Activated B cell treated with CpG ODN at 0.5 μM for 24 hours (primary cell): ENCODE data around the gene CPNE4. TPM values are rescaled to one million over a fixed set of nuclear protein-coding genes. Genes with fewer than 3 reads are reported as not detected.

Experiments used
- ATAC-seq: fragments of 200-7000 bp; cut with Tn5 transposase; one replicate; pipeline ENCODE4 v1.10.0; 2021; ENCODE audit warnings: low read depth, mild to moderate bottlenecking, moderate library complexity
- CTCF ChIA-PET: fragments of 350-600 bp; sonication (Branson Sonifier 250); formaldehyde crosslinking; loops from one replicate; lab custom pipeline; 2021; ENCODE audit warnings: antibody characterized with exemption; lab: Charles Lee
- POLR2A ChIA-PET: fragments of 350-600 bp; sonication (Branson Sonifier 250); formaldehyde crosslinking; loops from one replicate; lab custom pipeline; 2021; ENCODE audit warnings: antibody characterized with exemption; lab: Charles Lee
- DNase-seq: peaks from one replicate; pipeline ENCODE4 v3.0.0; 2022
- H3K27ac Mint-ChIP-seq: one replicate; pipeline ENCODE4 v1.8.0; 2020; ENCODE audit warnings: mixed read lengths
- H3K27me3 Mint-ChIP-seq: one replicate; pipeline ENCODE4 v1.8.0; 2021; ENCODE audit warnings: mixed read lengths
- H3K36me3 Mint-ChIP-seq: one replicate; pipeline ENCODE4 v1.8.0; 2021; ENCODE audit warnings: low read depth, mixed read lengths
- H3K4me1 Mint-ChIP-seq: one replicate; pipeline ENCODE4 v1.8.0; 2021; ENCODE audit warnings: mixed read lengths
- H3K4me3 Mint-ChIP-seq: one replicate; pipeline ENCODE4 v1.8.0; 2020; ENCODE audit warnings: mild to moderate bottlenecking, mixed read lengths
- H3K9me3 Mint-ChIP-seq: one replicate; pipeline ENCODE4 v1.8.0; 2020; ENCODE audit warnings: mixed read lengths
- CTCF ChIP-seq: fragments of 200-600 bp; IDR thresholded peaks from one replicate; pipeline ENCODE4 v1.8.0; 2022; ENCODE audit warnings: antibody characterized with exemption, mild to moderate bottlenecking
- intact Hi-C: fragments of 100-400 bp; cut with micrococcal nuclease; formaldehyde crosslinking; loops from one replicate; pipeline ENCODE4 v1.15.1; 2024
- total RNA-seq: library from RNA; stranded (reverse); gene quantifications from 2 replicates; pipeline ENCODE4 v1.2.3, GENCODE V29; 2022

CPNE4 gene
- total RNA-seq, 1 donor from 2014 or later = not detected

GRCh38 chr3:131716943-131717342 is 317.9 kb downstream of the CPNE4 start:
- intact Hi-C loops = no loop called here
- Mint-ChIP-seq H3K9me3 (no peaks in the 10 kb centered on the region), H3K36me3 (no peaks in the 10 kb centered on the region), H3K27me3 (no peaks in the 10 kb centered on the region), H3K4me1 (no peaks in the 10 kb centered on the region), H3K27ac (no peak overlapping the region), H3K4me3 (no peak overlapping the region)
- no peak for ATAC-seq
- no peak for DNase-seq
- CTCF ChIA-PET = interaction anchor here (0.7 kb wide), 1 partner anchor 311 kb away, joined by 3 read pairs; no protein-coding TSS in a partner anchor
- TF ChIP-seq CTCF = no peak
- POLR2A ChIA-PET = no interaction called here

GRCh38 chr3:131716007-131716406 is 318.8 kb downstream of the CPNE4 start:
- H3K4me3 Mint-ChIP-seq = no peak overlapping the region
- H3K36me3 Mint-ChIP-seq = no peaks in the 10 kb centered on the region
- no peaks in the 10 kb centered on the region for H3K4me1 Mint-ChIP-seq
- H3K27me3 Mint-ChIP-seq = no peaks in the 10 kb centered on the region
- no peak overlapping the region for H3K27ac Mint-ChIP-seq
- no peak for DNase-seq
- TF ChIP-seq CTCF = no peak
- H3K9me3 Mint-ChIP-seq = no peaks in the 10 kb centered on the region
- intact Hi-C loops = no loop called here
- ChIA-PET POLR2A (no interaction called here), CTCF (no interaction called here)
- no peak for ATAC-seq

GRCh38 chr3:131714585-131715220 is 320.1 kb downstream of the CPNE4 start:
- no peak for TF ChIP-seq CTCF
- ATAC-seq = no peak
- ChIA-PET POLR2A (no interaction called here), CTCF (no interaction called here)
- no peak for DNase-seq
- Mint-ChIP-seq H3K36me3 (no peaks in the 10 kb centered on the region), H3K9me3 (no peaks in the 10 kb centered on the region), H3K27me3 (no peaks in the 10 kb centered on the region), H3K4me3 (no peak overlapping the region), H3K4me1 (no peaks in the 10 kb centered on the region), H3K27ac (no peak overlapping the region)
- intact Hi-C loops = no loop called here

- no peak for TF ChIP-seq CTCF
- Mint-ChIP-seq H3K4me3 (no peak overlapping the region), H3K27me3 (no peaks in the 10 kb centered on the region), H3K9me3 (no peaks in the 10 kb centered on the region), H3K4me1 (no peaks in the 10 kb centered on the region), H3K36me3 (no peaks in the 10 kb centered on the region), H3K27ac (no peak overlapping the region)
- DNase-seq (no peak), ATAC-seq (no peak)
- ChIA-PET CTCF (no interaction called here), POLR2A (no interaction called here)
- intact Hi-C loops = no loop called here
Measured at GRCh38 chr3:131713416-131714123, 321.2 kb downstream of the CPNE4 start.

GRCh38 chr3:131712662-131713061 is 322.2 kb downstream of the CPNE4 start:
- Mint-ChIP-seq H3K27me3 (peaks cover 2% of the 10 kb centered on the region), H3K4me3 (no peak overlapping the region), H3K9me3 (no peaks in the 10 kb centered on the region), H3K4me1 (no peaks in the 10 kb centered on the region), H3K27ac (no peak overlapping the region), H3K36me3 (no peaks in the 10 kb centered on the region)
- intact Hi-C loops = no loop called here
- DNase-seq (no peak), ATAC-seq (no peak)
- CTCF ChIA-PET = no interaction called here
- TF ChIP-seq CTCF = no peak
- POLR2A ChIA-PET = no interaction called here
